ENCODE data around the gene ASXL3.

- TF ChIP-seq CTCF (conservative IDR thresholded peaks at IDR 0.05), result no peak
- TF ChIP-seq EZH2 (IDR thresholded peaks at IDR 0.05; ENCODE audit: low read depth), result no peak
Measured at GRCh38 chr18:33567705-33568104, 10.3 kb upstream of the ASXL3 start.
